NCI-H748 (cell line): ENCODE results near the gene NFKBIA.
"Not testable (repeated sequence)": the region's sequence is repeated elsewhere in the genome, so short reads cannot be mapped to it uniquely, and the experiment has no call there.

ENCODE experiments used
- DNase-seq: peaks from one replicate; lab custom pipeline; 2025; ENCODE audit not compliant: unreplicated experiment; lab: John Stamatoyannopoulos, UW

The NFKBIA gene

GRCh38 chr14:35404449-35405303 is at the start of gene NFKBIA:
Gene NFKBIA, minus strand, starts transcription at chr14:35404749. Its CDS starts 105 bp downstream, at chr14:35404644.
- peak; percentile 88 for DNase-seq

- no peak for DNase-seq
Measured at GRCh38 chr14:35446450-35446849, 41.9 kb upstream of the NFKBIA start.

- DNase-seq = no peak
Measured at GRCh38 chr14:35444104-35444503, 39.6 kb upstream of the NFKBIA start.

GRCh38 chr14:35441160-35441559 is 36.6 kb upstream of the NFKBIA start:
- no peak for DNase-seq

GRCh38 chr14:35438910-35439713 is 34.6 kb upstream of the NFKBIA start:
- DNase-seq = peak; percentile 14

- DNase-seq = not testable (repeated sequence)
Measured at GRCh38 chr14:35438492-35438891, 33.9 kb upstream of the NFKBIA start.

GRCh38 chr14:35435177-35435576 is 30.6 kb upstream of the NFKBIA start:
- no peak for DNase-seq

- DNase-seq = no peak
Measured at GRCh38 chr14:35433826-35434225, 29.3 kb upstream of the NFKBIA start.

GRCh38 chr14:35430459-35431199 is 26.1 kb upstream of the NFKBIA start:
- DNase-seq = no peak

GRCh38 chr14:35429951-35430350 is 25.4 kb upstream of the NFKBIA start:
- no peak for DNase-seq

GRCh38 chr14:35425850-35426249 is 21.3 kb upstream of the NFKBIA start:
- DNase-seq = no peak

- no peak for DNase-seq
Measured at GRCh38 chr14:35423621-35424020, 19.1 kb upstream of the NFKBIA start.

- DNase-seq = no peak
Measured at GRCh38 chr14:35420036-35420811, 15.7 kb upstream of the NFKBIA start.

- no peak for DNase-seq
Measured at GRCh38 chr14:35419429-35419841, 14.9 kb upstream of the NFKBIA start.

GRCh38 chr14:35418093-35418492 is 13.5 kb upstream of the NFKBIA start:
- DNase-seq = no peak

GRCh38 chr14:35416108-35416750 is 11.7 kb upstream of the NFKBIA start:
- DNase-seq = no peak

GRCh38 chr14:35414365-35414764 is 9.8 kb upstream of the NFKBIA start:
- no peak for DNase-seq

- DNase-seq = no peak
Measured at GRCh38 chr14:35412272-35413056, 7.9 kb upstream of the NFKBIA start.

- DNase-seq = no peak
Measured at GRCh38 chr14:35410858-35411257, 6.3 kb upstream of the NFKBIA start.
